Superior temporal gyrus (tissue), 1 donor: ENCODE data around the gene ZFR.
"Not testable (repeated sequence)": the region's sequence is repeated elsewhere in the genome, so short reads cannot be mapped to it uniquely, and the experiment has no call there.

Experiments
- DNase-seq: peaks from one replicate; pipeline ENCODE4 v3.0.0-alpha.2; 2016; ENCODE audit errors: extremely low spot score

Gene ZFR

DNA sequence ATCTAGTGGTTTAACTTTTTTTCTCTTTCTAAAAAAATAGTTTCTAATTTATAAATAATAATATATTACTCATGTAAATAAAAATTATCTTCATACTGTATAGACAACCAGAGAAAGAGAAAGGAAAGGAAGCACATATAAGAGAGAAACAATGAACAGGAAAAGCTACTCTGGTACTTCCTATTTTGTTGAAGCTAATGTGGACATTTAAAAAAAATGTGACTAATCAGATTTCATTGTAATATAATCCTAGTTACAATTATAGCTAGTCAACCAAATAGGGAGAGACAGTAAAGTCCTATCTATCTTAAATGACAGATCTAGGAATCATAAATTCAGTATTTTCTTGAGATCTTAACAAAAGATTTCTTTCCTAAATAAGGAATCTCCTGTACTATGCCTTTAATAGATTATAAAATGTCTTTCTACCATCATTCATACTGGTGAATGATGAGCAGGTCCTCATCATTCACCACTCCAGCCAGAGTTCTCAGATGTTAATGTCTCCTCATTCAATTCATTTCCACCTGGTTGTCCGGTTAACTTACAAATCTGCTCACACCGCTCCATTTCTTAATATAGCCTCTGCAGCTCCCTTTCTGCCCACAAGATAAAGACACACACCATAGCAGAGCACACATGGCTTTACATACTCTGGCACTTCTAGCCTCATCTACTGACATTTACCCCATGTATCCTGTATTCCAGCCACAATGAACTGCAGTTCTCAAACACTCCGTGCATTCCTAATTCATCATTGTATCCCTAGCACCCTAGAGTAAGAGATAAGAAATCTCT is 30.9 kb downstream of the ZFR start:
- DNase-seq, result no peak

DNA sequence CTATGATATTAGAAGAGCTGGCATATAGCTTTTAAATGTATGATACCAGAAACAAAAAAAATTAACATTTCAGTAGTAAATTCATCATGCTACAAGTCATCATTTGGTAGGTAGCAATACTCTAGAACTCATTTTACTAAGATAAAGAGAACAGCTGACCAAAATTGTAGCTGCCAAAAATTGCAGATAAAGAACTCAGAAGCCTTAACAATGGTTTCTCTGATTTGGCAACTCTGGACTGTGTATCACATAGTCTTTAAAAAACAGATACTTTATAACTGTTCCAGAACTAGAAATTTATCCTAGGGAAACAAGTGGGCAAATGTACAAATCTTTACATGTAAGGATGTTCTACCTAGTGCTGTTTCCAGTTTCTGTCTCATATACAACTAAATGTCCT is 33.9 kb downstream of the ZFR start:
- DNase-seq, result peak; percentile 34

DNA sequence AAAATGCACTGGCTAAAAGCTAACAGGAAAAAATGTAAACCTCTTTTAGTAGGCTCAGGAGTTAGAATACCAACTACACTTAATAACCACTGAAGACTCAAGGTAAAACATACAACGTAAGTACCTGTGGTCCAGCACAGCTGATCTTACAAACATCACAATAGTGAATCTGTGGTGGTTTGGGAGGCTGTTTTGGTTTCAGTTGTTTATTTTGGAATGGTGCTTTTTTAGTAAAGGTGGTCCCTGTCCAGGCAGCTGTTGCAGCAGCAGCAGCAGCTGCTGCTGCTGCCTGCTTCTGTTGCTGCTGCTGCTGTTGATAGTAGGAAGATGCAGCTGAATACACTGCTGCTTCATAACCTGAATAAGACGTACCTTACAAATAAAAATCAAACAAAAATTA is 37.9 kb downstream of the ZFR start:
- no peak for DNase-seq

DNA sequence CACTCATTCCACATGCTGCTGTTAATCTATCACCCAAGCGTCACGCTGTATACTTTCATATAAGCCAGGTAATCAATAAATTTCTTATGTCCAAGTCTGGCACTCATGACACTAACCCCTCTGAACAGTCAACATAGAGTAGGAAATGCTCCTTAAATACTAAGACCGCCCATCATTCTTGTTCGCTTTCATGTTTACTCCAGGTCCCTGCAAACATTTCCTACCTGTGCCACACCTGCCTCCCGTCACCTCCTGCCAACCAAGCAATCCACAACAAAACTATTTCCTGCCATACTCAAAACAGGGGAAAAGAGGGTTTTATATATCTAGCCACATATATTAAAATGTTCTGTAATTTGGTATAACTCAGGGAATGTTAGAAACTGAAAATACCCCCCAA is 39.0 kb downstream of the ZFR start:
- DNase-seq, result no peak

DNA sequence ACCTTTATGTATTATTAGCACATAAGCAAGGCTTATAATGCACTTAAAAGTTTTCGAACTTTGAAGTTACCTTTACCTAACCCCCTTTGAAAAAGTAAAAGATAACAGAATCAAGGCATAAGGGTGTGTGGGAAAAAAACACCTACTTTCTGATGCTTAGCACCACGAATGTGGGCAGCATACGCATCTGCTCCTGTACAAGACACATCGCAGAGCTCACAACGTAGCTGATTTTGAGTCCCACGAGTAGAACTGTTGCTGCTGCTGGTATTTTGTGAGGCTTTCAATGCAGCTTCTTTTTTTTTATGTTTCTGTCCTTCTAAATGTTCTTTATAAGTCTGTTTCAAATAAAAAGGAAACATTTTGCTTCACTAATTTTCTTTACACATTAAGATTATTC is 40.8 kb downstream of the ZFR start:
- no peak for DNase-seq

DNA sequence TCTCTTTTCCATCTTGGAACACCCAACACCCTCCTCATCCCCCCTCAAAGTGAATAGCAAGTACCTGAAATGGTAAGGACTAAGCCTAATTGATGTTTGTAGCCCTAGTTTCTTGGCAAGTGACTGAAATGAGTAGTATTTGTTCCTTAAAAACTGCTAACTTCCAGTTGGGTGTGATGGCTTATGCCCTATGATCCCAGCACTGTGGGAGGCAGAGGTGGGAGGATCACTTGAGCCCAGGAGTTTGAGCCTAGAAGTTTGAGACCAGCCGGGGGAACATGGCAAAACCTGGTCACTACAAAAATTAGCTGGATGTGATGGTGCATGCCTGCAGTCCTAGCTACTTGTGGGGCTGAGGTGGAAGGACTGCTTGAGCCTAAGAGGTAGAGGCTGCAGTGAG is 44.1 kb downstream of the ZFR start:
- no peak for DNase-seq

DNA sequence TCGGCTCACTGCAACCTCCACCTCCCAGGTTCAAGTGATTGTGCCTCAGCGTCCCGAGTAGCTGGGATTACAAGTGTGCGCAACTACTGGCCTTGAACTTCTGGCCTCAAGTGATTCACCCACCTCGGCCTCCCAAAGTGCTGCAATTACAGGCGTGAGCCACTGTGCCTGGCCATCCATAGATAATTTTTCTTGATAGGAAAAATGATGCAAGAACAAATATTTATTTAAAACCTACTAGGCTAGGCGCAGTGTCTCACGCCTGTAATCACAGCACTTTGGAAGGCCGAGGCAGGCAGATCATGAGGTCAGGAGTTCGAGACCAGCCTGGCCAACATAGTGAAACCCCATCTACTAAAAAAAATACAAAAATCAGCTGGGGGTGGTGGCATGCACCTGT is 45.8 kb downstream of the ZFR start:
- not testable (repeated sequence) for DNase-seq

DNA sequence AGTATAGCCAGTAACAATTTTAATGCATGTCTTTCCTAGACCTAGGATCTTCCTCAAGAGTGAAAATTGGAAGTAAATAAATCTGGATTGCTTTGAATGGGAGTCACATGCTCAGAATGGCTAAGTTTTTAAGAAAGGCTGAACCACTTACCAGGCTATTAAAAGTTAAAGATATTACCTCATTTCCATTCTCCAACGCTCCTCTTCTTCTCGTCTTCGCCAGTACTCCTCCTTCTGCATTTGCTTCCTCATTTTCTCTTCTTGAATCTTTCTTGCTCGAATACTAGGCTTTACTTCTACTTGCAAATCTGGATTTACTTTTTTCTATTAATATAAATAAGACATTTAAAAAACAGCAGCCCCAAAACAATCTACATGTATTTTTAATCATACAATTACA is 49.6 kb downstream of the ZFR start:
- no peak for DNase-seq

DNA sequence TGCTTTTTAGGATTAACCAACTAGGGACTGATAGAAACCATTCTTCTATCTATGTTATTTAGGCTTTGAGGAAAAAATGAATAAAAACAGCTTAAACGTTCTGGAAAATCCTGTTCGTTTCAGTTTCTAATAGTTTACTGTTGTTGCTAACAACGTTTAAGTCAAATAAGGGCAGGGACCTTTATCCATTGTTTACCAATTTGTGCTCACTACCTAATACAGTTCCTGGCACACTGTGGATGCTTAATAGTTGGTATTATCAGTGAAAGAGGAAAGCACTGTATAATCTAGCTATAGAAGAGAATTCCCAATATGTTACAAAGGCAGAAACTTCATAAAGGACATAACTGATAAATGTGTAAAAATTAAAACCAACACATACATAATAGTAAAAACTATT is 52.5 kb downstream of the ZFR start:
- no peak for DNase-seq

DNA sequence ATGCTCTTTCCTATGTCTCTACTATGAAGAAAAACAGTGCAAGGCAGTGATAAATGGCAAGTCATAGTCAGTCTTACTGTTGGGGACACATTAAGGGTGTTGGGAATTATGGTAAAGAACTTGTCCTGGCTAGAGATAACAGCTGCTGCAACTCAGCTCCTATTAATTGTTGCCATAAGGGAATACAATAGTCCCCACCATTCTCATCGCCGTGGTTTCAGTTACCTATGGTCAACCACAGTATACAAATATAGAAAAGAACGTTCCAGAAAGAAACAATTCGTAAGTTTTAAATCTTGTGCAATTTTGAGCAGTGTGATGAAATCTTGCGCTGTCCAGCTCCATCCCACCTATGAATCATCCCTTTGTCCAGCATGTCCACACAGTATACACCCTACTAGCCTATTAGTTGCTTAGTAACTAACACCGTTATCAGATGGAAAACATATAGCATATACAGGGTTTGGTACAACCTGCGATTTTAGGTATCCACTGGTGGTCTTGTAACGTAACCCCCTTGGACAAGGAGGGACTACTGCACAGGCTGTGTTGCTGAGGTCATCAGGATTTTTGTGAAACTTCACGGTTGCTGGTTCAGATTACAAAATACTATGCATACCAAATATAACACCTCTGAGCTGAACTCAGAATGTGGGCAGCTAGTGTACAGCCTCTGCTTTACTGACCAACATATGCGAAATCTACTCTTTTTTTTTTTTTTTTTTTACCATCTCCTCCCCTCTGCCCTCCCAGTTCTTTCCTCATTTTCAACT is 53.5 kb downstream of the ZFR start:
- peak; percentile 35 for DNase-seq

DNA sequence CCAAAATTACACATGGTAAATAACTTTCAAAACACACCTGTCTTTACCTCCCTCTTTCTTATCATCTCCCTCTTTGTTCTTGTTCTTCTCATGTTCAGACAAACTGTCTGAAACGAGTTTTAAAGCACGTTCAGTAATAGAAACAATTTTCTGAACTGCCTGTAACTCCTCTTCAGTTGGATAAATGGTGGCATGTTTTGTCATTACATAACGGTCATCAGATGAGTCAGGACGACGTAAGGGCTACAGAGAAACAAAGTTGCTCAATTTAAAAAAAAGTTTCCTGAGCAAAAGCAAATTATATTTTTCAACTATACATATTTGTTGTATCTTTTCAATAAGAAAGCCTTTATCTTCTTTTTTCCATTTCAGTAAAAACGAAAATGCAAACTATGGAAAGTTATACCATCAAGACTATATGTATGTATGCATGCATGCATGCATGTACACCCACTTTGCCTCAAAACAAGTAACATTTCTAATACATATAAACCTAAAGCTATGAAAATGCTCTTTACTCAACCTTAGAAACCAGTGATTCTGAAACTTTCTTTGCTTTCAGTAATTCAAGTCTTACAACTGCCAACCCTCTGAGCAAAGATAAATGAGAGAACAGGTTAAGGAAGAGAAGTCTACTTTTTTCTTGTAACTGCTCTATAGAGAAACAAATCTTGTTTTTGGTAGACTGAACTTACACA is 56.0 kb downstream of the ZFR start:
- peak; percentile 71 for DNase-seq

DNA sequence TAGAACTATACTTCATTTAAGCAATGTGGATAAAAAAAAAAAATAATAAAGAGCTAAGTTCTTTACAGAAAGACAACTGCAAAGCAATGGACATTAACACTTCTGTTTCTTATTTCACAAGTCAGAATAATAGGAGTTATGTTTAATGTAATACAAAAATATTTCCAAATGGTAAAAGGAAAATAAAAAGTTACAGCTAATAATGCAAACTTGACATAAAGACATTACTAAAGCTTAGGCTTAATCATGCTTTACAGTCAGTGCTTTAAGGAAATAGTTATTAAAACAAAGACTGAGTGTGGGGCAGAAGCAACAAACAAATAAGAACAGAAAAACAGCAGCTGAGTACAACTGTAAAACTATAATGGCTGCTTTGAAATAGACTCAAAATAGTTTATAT is 56.7 kb downstream of the ZFR start:
- DNase-seq, result peak; percentile 37

DNA sequence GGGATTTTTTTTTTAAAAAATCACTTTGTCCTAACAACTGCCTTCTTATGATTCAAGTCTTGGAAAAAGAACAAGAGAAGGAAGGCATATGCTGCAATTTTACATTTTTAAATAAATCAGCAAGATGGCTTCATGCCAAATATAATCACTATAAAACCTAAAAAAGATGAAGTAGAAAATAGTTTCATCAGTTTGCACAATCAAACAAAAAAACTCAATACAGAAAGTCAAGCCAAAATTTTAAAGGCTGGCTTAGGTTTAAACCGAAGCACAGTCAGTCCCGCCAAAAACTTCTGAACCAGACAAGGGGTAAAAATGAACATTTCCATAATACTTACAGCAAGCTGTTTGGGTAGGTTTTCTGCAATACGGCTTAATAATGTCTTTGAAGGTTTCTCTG is 57.3 kb downstream of the ZFR start:
- DNase-seq, result no peak

DNA sequence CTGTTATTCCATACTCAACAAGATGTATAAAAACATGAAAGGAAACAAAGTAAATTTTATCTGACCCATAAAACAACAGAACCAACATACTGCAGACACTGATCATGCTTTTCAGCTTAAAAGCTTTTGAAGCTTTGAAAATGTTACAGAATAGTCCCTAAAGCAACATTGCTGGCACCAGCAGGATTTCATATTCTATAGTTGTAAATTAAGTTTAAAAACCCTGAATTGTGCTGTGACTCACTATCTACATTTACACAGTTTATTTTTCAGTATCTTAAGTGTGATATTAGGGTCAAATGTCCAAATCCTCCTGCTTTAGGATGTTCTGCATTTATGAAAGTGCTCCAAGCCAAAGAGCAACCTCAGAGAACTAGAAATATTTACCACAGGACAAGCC is 59.9 kb downstream of the ZFR start:
- DNase-seq, result peak; percentile 41

DNA sequence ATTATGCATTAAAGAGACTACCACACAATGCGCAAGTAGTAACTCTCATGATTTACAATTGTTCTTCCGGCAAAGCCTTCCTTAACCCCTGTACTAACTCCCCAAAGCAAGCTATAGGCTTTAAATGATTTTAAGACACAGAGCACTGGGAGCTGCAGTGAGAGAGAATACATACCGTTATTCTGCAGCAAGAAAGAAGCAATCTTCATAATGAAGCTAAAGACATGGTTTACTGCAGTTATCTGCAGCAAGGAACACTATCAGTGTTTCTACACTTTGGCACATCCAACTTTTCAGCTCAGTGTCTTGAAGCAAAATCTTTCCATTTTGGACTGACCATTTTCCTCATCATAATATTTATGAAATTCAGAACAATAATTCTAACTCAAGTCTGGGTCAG is 61.0 kb downstream of the ZFR start:
- no peak for DNase-seq

DNA sequence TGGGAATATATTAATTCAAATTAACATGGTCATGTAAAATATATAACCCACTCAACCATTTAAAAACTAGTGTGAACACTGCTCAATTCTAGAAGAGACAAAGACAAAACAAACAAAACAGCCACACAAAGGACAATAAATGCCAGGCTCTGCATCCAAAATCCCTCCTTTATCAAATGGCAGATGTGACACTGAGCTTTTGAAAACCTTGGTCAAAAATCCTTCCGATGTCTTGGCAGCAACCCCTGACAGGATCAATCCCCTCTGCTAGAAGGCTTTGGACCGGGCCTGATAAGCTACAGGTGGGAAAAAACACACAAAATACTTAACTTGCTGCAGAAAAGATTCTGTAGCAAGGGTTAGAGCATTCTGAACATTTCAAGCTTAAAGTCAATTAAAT is 61.5 kb downstream of the ZFR start:
- peak; percentile 64 for DNase-seq

DNA sequence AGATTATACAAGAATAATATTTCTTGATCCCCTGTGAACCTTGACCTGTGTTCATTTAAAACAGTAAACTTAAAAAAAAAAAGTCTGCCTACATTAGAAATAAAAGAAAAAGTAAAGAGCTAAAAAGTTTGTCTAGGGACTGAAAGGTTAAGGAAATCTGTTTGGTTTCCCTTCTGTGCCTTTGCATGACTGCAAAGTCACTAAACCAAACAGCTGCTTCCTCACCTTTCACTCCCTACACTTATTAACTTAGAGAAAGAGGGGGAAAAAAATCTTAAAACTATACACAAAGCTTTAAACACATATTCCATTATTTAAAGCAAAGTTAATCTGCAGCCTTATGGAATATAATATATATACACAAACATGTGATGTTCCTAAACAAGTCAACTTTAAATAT is 65.1 kb downstream of the ZFR start:
- DNase-seq, result no peak

DNA sequence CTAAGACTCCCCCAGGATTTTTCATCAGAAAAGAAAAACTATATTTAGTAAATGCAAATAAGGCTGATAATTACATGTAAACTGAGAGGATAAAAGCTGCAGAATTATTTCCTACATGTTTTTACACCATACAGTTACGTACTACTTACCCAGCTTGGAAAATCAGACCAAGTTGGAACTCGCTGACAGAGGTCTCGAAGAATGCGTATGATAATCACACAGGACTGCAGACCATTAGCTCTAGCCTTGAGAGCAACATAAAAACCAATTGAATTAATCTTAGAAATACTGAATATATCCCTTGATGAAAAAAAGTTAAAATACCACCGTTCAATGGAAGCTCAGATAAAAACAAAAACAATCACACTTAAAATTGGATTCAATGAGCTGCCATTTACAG is 65.6 kb downstream of the ZFR start:
- DNase-seq, result no peak

DNA sequence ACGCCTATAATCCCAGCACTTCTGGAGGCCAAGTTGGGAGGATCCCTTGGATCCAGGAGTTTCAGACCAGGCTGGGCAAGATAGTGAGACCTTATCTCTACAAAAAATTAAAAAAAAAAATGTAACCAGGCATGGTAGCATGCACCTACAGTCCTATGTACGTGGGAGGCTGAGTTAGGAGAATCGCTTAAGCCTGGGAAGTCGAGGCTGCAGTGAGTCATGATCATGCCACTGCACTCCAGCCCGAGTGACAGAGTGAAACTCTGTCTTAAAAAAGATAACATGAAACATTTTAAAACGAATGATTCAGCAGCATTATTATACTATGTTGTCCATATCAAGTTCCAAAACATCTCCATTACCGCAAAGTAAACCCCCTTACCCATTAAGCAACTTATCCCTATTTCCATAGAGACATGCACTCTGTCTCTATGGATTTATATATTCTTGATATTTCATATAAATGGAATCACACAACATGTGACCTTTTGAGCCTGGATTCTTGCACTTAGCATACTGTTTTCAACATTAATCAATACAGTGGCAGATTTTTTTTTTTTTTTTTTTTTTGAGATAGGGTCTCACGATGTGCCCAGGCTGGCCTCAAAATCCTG is 74.9 kb downstream of the ZFR start:
- DNase-seq, result no peak

DNA sequence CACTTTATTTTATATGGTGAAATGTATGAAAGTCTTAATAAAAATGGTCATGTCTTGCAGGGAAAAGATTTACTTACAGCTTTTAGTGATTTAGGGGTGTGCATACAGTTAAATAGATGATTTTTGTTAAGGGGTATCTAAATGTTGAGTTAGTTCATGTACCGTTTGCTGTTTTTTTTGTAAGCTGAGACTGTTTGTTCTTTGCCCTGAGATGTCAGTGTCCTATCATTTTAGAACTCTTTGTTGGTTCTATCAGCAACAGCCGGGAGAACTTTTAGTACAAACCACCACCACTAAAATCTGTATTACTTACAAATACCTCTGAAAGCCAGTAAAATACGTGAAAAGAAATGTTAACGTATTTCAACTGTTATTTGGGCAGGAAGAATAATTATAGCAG is 75.5 kb downstream of the ZFR start:
- DNase-seq, result no peak

DNA sequence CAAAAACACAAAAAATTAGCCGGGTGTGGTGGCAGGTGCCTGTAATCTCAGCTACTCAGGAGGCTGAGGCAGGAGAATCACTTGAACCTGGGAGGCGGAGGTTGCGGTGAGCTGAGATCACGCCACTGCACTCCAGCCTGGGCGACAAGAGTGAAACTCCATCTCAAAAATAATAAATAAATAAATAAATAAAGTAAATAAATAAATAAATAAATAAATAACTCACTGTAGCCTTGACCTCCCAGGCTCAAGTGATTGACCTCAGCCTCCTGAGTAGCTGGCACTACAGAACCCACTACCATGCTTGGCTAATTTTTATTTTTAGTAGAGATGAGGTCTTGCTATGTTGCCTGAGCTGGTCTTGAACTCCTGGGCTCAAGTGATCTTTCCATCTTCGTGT is 77.3 kb downstream of the ZFR start:
- not testable (repeated sequence) for DNase-seq

DNA sequence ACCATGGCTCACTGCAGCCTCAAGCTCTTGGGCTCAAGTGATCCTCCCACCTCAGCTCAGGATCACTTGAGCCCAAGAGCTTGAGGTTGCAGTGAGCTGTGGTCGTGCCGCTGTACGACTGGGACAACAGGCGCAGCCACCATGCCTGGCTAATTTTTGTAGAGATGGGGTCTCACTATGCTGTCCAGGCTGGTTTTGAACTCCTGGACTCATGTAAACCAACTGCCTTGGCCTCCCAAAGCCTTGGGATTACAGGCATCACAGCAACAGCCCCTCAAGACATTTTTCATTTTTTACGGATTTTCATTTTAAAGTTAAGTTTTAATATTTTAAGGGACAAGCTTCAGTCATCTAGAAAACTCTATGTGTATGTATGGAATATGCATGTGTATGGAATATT is 78.9 kb downstream of the ZFR start:
- DNase-seq, result no peak
